ENCODE measurements around the gene NRIP3. TPM values are rescaled to one million over a fixed set of nuclear protein-coding genes. Genes with fewer than 3 reads are reported as not detected.

NRIP3 gene
- polyA plus RNA-seq, 1 donor (not counting 4 experiments of a cell fraction or from before 2014, with no cell fraction given): 1.00 TPM

DNA sequence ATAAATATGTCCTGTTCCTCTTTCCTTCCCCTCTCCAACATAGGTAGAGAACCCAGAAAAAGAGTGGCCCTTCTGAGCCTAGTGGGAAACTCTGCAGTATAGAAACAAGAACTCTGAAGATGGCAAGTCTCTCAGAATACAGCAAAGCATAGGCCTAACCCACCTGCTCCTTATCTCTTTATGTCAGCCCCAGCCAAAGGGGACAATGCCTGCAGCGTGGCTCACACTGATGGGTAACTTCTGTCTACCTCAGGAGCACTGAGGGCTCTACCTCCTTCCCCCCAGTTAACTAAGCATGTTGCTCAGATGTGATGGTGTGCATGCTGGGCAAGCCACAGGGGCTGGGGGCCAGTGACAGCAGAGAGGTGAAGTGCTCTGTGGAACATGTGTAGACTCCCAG is 4.9 kb upstream of the NRIP3 start:
- Histone ChIP-seq H3K36me3 (ENCODE audit: control insufficient read depth in 2 of 2, extremely low read depth in 1 of 2, insufficient read depth in 2 of 2, low read length in 2 of 2) (no peaks in the 10 kb centered on the region), H3K9me1 (ENCODE audit: control insufficient read depth, extremely low read depth, insufficient read depth, low read length) (no peaks in the 10 kb centered on the region), H3K27ac (ENCODE audit: control insufficient read depth, insufficient read depth, low read length) (no peak overlapping the region), H3K27me3 (ENCODE audit: control insufficient read depth, extremely low read depth, insufficient read depth, low read length) (peaks cover 42% of the 10 kb centered on the region), H4K20me1 (ENCODE audit: control insufficient read depth, extremely low read depth, insufficient read depth, low read length) (no peaks in the 10 kb centered on the region), H3K9ac (ENCODE audit: control insufficient read depth, extremely low read depth, insufficient read depth, low read length) (no peak overlapping the region), H3K79me2 (ENCODE audit: control insufficient read depth, insufficient read depth, low read length) (no peaks in the 10 kb centered on the region), H2AFZ (ENCODE audit: control insufficient read depth, low read length) (no peak overlapping the region), H3K9me3 (ENCODE audit: control insufficient read depth, low read depth, low read length) (no peaks in the 10 kb centered on the region), H3K4me3 (ENCODE audit: control insufficient read depth in 2 of 3, extremely low read depth in 1 of 3, insufficient read depth in 2 of 3, low read depth in 1 of 3, low read length in 3 of 3) (no peak overlapping the region), H3K4me2 (ENCODE audit: control insufficient read depth, extremely low read depth, insufficient read depth, low read depth, low read length) (no peak overlapping the region), H3K4me1 (ENCODE audit: control insufficient read depth, extremely low read depth, insufficient read depth, low read length) (peaks cover under 1% of the 10 kb centered on the region)
- DNase-seq (ENCODE audit: low read depth, low spot score) (no peak), FAIRE-seq (no peak)
- dilution Hi-C loops (cut with MboI; ENCODE audit: extremely low pct_ligation_motif_present, low sequenced_read_pairs): no loop called here
- TF ChIP-seq CTCF (optimal IDR thresholded peaks at IDR 0.05 in 1 of 3, IDR thresholded peaks at IDR 0.05 in 1 of 3, conservative IDR thresholded peaks at IDR 0.05 in 1 of 3; ENCODE audit: extremely low read depth in 1 of 3, insufficient read depth in 2 of 3, low read length in 3 of 3): no peak
- TF ChIP-seq EZH2 (IDR thresholded peaks at IDR 0.05; ENCODE audit: low read length): no peak

DNA sequence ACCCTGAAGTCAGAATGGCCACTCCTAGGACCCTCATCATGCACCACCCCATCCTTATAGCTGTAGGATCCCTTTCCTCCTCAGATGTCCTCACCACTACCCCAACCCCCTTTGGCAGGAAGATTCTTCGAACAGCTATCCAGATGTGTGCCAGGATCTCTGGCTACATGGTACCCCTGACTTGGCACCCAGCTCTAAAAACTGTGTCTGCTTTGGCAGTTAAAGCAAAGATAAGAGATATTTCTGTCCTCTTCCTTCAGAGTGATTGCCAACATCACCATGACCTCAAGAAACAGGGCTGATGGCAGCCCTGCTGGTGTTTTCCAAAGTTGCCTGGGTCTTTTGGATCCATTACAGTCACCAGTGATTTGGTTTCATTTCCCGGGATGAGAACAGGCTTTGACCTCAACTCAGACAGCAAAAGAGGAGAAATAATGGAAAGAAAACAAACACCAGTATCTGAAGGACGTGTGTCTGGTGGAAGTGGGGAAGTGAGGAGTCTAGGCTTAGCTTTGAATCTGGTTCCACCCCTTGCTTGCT is 4.3 kb upstream of the NRIP3 start:
- Histone ChIP-seq H2AFZ (ENCODE audit: control insufficient read depth, low read length) (no peak overlapping the region), H3K27me3 (ENCODE audit: control insufficient read depth, extremely low read depth, insufficient read depth, low read length) (peaks cover 48% of the 10 kb centered on the region), H3K4me2 (ENCODE audit: control insufficient read depth, extremely low read depth, insufficient read depth, low read depth, low read length) (no peak overlapping the region), H3K4me3 (ENCODE audit: control insufficient read depth in 2 of 3, extremely low read depth in 1 of 3, insufficient read depth in 2 of 3, low read depth in 1 of 3, low read length in 3 of 3) (no peak overlapping the region), H3K9me3 (ENCODE audit: control insufficient read depth, low read depth, low read length) (no peaks in the 10 kb centered on the region), H3K36me3 (ENCODE audit: control insufficient read depth in 2 of 2, extremely low read depth in 1 of 2, insufficient read depth in 2 of 2, low read length in 2 of 2) (no peaks in the 10 kb centered on the region), H3K27ac (ENCODE audit: control insufficient read depth, insufficient read depth, low read length) (no peak overlapping the region), H3K4me1 (ENCODE audit: control insufficient read depth, extremely low read depth, insufficient read depth, low read length) (peaks cover 7% of the 10 kb centered on the region), H3K9ac (ENCODE audit: control insufficient read depth, extremely low read depth, insufficient read depth, low read length) (no peak overlapping the region), H3K79me2 (ENCODE audit: control insufficient read depth, insufficient read depth, low read length) (no peaks in the 10 kb centered on the region), H3K9me1 (ENCODE audit: control insufficient read depth, extremely low read depth, insufficient read depth, low read length) (no peaks in the 10 kb centered on the region), H4K20me1 (ENCODE audit: control insufficient read depth, extremely low read depth, insufficient read depth, low read length) (no peaks in the 10 kb centered on the region)
- TF ChIP-seq CTCF (optimal IDR thresholded peaks at IDR 0.05 in 1 of 3, IDR thresholded peaks at IDR 0.05 in 1 of 3, conservative IDR thresholded peaks at IDR 0.05 in 1 of 3; ENCODE audit: extremely low read depth in 1 of 3, insufficient read depth in 2 of 3, low read length in 3 of 3) (no peak), EZH2 (IDR thresholded peaks at IDR 0.05; ENCODE audit: low read length) (no peak)
- DNase-seq (ENCODE audit: low read depth, low spot score) (no peak), FAIRE-seq (no peak)
- dilution Hi-C loops (cut with MboI; ENCODE audit: extremely low pct_ligation_motif_present, low sequenced_read_pairs): no loop called here
